ENCODE results near the gene TAB2. TPM values are rescaled to one million over a fixed set of nuclear protein-coding genes. Genes with fewer than 3 reads are reported as not detected.

TAB2 gene
- total RNA-seq, 3 donors from 2014 or later, result 57.1 to 124 (median 70.2) TPM

DNA sequence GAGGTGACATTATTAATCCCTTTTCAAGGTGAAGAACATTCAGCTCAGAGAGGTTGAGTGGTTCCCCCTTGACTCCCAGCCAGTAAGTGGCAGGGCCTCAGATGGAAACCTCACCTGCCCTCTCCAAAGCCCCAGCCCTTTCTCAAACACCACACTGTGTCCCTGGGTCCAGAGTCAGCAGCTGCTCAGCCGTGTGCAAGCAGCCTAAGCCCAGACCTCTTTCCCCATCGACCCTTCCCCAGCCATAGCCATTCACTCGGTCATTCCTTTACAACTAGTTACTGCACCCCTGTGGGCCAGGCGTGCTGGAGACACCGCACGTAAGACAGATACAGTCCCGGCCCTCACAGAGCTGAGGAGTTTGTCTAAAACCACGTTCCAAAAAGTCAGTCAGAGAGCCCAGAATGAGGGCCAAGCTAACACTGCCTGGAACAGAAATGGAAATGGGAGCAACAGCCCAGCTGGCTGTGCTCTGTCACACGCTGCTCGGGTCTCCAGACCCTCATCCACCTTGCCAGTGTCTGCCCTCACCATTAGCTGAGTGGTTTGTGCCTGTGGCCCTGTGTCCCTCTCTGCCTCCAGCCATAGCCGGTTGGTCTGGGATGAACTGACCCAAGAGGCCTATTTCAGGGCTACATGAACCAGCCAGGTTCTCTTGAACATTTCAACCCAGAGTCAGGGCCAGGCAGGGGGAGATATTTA, 137.7 kb downstream of the TAB2 start:
- no peaks in the 10 kb centered on the region for H3K36me3 ChIP-seq (ENCODE audit: low read depth)
- intact Hi-C loops (cut with DNase I, micrococcal nuclease), result no loop called here
- no peak for ATAC-seq
- TF ChIP-seq, protein P1, sequence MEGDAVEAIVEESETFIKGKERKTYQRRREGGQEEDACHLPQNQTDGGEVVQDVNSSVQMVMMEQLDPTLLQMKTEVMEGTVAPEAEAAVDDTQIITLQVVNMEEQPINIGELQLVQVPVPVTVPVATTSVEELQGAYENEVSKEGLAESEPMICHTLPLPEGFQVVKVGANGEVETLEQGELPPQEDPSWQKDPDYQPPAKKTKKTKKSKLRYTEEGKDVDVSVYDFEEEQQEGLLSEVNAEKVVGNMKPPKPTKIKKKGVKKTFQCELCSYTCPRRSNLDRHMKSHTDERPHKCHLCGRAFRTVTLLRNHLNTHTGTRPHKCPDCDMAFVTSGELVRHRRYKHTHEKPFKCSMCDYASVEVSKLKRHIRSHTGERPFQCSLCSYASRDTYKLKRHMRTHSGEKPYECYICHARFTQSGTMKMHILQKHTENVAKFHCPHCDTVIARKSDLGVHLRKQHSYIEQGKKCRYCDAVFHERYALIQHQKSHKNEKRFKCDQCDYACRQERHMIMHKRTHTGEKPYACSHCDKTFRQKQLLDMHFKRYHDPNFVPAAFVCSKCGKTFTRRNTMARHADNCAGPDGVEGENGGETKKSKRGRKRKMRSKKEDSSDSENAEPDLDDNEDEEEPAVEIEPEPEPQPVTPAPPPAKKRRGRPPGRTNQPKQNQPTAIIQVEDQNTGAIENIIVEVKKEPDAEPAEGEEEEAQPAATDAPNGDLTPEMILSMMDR (IDR thresholded peaks at IDR 0.05), result no peak
- peaks cover 31% of the 10 kb centered on the region for H3K4me1 ChIP-seq (ENCODE audit: low read depth)
- no peak overlapping the region for H3K4me3 ChIP-seq
- no peaks in the 10 kb centered on the region for H3K9me3 ChIP-seq
- no peak for DNase-seq

DNA sequence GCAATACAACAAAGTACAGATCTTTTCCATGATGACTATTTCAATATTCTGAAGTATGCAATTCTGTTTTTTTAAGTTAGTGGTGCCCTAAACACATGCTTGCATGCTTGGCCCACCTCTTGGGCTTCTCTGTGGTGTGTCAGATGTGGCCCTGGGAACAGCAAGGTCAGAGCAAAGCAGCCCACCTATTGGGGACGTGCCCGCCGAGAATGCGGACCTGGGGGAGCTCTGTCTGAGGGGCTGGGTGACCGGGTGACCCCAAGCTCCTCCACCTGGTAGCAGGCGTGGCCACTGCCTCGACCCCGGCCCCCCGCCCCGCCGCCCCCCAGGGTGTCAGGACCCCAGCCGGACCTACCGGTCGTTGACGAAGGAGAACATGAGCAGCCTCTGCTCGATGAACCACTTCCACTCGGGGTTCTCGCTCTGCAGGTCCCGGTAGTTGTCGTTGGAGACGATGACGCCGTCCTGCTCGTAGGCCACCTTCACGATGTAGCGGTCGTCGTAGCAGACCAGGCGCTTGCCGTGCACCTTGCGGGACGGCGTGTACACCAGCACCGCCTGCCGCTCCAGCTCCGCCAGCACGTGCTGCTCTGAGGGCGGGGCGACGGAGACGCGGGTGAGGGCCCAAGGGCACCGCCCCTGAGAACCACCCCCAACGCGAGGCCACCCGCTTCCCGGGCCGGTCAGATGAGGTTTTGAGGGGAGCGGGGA, 139.0 kb downstream of the TAB2 start:
- intact Hi-C loops (cut with DNase I, micrococcal nuclease), result no loop called here
- Histone ChIP-seq H3K36me3 (ENCODE audit: low read depth) (no peaks in the 10 kb centered on the region), H3K9me3 (no peaks in the 10 kb centered on the region), H3K4me1 (ENCODE audit: low read depth) (peaks cover 27% of the 10 kb centered on the region), H3K4me3 (no peak overlapping the region)
- DNase-seq (no peak), ATAC-seq (no peak)
- TF ChIP-seq, protein P1 (IDR thresholded peaks at IDR 0.05), result no peak

DNA sequence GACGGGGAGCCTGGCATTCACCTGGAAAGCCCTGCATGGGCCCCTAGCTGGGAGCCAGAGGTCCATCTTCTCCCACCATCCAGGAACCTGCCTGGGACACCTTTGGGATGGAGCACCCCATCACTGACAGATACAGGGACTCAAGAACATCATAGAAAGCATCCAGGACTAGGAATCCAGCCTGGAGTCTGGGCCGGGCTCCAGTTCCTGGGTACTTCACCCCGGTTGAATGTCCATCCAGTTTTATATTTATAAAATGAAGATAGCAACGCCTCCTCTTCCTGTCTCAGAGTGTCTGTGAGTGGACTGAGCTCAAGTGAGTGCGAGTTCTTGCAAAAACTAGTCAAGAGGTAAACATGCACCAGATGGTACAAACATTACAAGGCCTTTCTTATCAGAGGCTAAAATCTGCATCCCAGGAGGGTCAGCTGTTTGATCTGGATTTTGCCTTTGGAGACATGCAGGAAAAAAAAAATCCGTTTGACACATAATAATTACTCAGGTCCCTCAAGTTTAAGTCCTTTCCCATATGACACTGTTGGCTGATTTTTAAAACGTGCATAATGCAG, 139.9 kb downstream of the TAB2 start:
- intact Hi-C loops (cut with DNase I, micrococcal nuclease), result no loop called here
- Histone ChIP-seq H3K4me1 (ENCODE audit: low read depth) (peaks cover 20% of the 10 kb centered on the region), H3K4me3 (no peak overlapping the region), H3K36me3 (ENCODE audit: low read depth) (no peaks in the 10 kb centered on the region), H3K9me3 (no peaks in the 10 kb centered on the region)
- no peak for DNase-seq
- no peak for ATAC-seq
- TF ChIP-seq, protein P1 (IDR thresholded peaks at IDR 0.05), result no peak

DNA sequence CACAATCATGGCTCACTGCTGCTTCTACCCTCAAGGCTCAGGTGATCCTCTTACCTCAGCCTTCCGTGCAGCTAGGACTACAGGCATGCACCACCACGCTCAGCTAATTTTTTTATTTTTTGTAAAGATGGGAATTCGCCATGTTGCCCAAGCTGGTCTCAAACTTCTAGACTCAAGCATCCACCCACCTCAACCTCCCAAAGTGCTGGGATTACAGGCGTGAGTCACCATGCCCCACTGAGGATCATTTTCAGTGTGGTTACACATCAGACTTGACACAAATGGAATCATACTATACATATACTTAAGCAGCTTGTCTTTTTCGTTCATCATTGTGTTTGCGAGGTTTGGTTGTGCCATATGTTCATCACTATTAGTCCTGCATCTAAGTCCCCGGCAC, 140.7 kb downstream of the TAB2 start:
- DNase-seq (no peak), ATAC-seq (no peak)
- TF ChIP-seq, protein P1 (IDR thresholded peaks at IDR 0.05), result no peak
- Histone ChIP-seq H3K4me1 (ENCODE audit: low read depth) (peaks cover 16% of the 10 kb centered on the region), H3K9me3 (no peaks in the 10 kb centered on the region), H3K4me3 (no peak overlapping the region), H3K36me3 (ENCODE audit: low read depth) (no peaks in the 10 kb centered on the region)
- intact Hi-C loops (cut with DNase I, micrococcal nuclease), result no loop called here

DNA sequence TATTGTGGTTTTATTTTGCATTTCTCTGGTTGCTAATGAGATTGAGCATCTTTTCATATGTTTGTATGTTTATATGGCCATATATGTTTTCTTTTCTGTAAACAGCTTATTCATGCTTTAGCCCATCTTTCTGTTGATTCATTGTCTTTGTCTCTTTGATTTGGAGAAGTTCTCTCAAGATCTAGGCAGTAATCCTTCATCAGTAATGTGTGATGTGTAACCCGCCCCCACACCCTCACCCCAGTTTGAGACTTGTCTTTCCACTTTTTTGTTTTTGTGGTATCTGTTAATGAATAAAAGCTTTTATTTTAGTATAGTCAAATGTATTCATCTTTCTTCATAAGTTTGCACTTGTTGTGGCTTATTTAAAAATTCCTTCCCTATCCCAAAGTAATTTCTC, 141.3 kb downstream of the TAB2 start:
- peaks cover 12% of the 10 kb centered on the region for H3K4me1 ChIP-seq (ENCODE audit: low read depth)
- DNase-seq, result no peak

More for the DNA sequence above, 141.3 kb downstream of the TAB2 start:
- intact Hi-C loops (cut with DNase I, micrococcal nuclease), result no loop called here
- ATAC-seq, result no peak
- Histone ChIP-seq H3K4me3 (no peak overlapping the region), H3K9me3 (no peaks in the 10 kb centered on the region), H3K36me3 (ENCODE audit: low read depth) (no peaks in the 10 kb centered on the region)
- TF ChIP-seq, protein P1 (IDR thresholded peaks at IDR 0.05), result no peak

Data from mucosa of descending colon (tissue), 3 donors.